Progenitor cell of endocrine pancreas (in vitro differentiated cells): ENCODE data around the gene PAK3. TPM values are rescaled to one million over a fixed set of nuclear protein-coding genes. Genes with fewer than 3 reads are reported as not detected.

Source experiments
- DNase-seq: peaks from one replicate; pipeline ENCODE4 v3.0.0; 2021; ENCODE audit warnings: low spot score; ENCODE audit not compliant: unreplicated experiment
- H3K27ac Mint-ChIP-seq: 2 replicates; pipeline ENCODE4 v1.8.0; 2021; ENCODE audit warnings: mild to moderate bottlenecking, moderate library complexity, mixed read lengths
- H3K27me3 Mint-ChIP-seq: 2 replicates; pipeline ENCODE4 v1.8.0; 2021; ENCODE audit warnings: mixed read lengths
- H3K36me3 Mint-ChIP-seq: 2 replicates; pipeline ENCODE4 v1.8.0; 2022; ENCODE audit warnings: mixed read lengths; ENCODE audit not compliant: insufficient read depth
- H3K4me1 Mint-ChIP-seq: 2 replicates; pipeline ENCODE4 v1.8.0; 2021; ENCODE audit warnings: low read depth, mixed read lengths
- H3K4me3 Mint-ChIP-seq: 2 replicates; pipeline ENCODE4 v1.8.0; 2021; ENCODE audit warnings: low read depth, mild to moderate bottlenecking, moderate library complexity, mixed read lengths
- H3K9me3 Mint-ChIP-seq: 2 replicates; pipeline ENCODE4 v1.8.0; 2021; ENCODE audit warnings: low read depth, mixed read lengths
- CTCF ChIP-seq: fragments of 200-600 bp; sonication (generic); IDR thresholded peaks from one replicate; pipeline ENCODE4 v1.5.0; 2021; ENCODE audit warnings: antibody characterized with exemption, mild to moderate bottlenecking; ENCODE audit not compliant: unreplicated experiment
- total RNA-seq: library from RNA; stranded (reverse); gene quantifications from 2 replicates; pipeline ENCODE4 v1.2.1, GENCODE V29; 2021

PAK3 gene
- total RNA-seq, 1 donor from 2014 or later: 18.4 TPM

GRCh38 chrX:111116666-111117065 is 20.7 kb downstream of the PAK3 start:
- H3K4me3 Mint-ChIP-seq: no peak overlapping the region
- TF ChIP-seq CTCF: no peak
- no peaks in the 10 kb centered on the region for H3K9me3 Mint-ChIP-seq
- peaks cover 6% of the 10 kb centered on the region for H3K4me1 Mint-ChIP-seq
- no peak overlapping the region for H3K27ac Mint-ChIP-seq
- DNase-seq: no peak
- peaks cover 8% of the 10 kb centered on the region for H3K36me3 Mint-ChIP-seq
- H3K27me3 Mint-ChIP-seq: no peaks in the 10 kb centered on the region

GRCh38 chrX:111119341-111119740 is 23.4 kb downstream of the PAK3 start:
- H3K36me3 Mint-ChIP-seq: peaks cover 11% of the 10 kb centered on the region
- TF ChIP-seq CTCF: no peak
- DNase-seq: no peak
- no peak overlapping the region for H3K4me3 Mint-ChIP-seq
- no peaks in the 10 kb centered on the region for H3K27me3 Mint-ChIP-seq
- no peak overlapping the region for H3K27ac Mint-ChIP-seq
- H3K9me3 Mint-ChIP-seq: no peaks in the 10 kb centered on the region
- H3K4me1 Mint-ChIP-seq: peaks cover 6% of the 10 kb centered on the region

- Mint-ChIP-seq H3K36me3 (peaks cover 12% of the 10 kb centered on the region), H3K4me1 (peaks cover 6% of the 10 kb centered on the region), H3K9me3 (no peaks in the 10 kb centered on the region), H3K27me3 (no peaks in the 10 kb centered on the region), H3K4me3 (no peak overlapping the region), H3K27ac (no peak overlapping the region)
- TF ChIP-seq CTCF: no peak
- no peak for DNase-seq
These were observed 27.1 kb downstream of the PAK3 start for GRCh38 chrX:111123125-111123524.

- no peak for DNase-seq
These were observed 27.7 kb downstream of the PAK3 start for GRCh38 chrX:111123606-111124179.

GRCh38 chrX:111124418-111124817 is 28.4 kb downstream of the PAK3 start:
- no peak for DNase-seq
- TF ChIP-seq CTCF: no peak
- H3K27ac Mint-ChIP-seq: no peak overlapping the region
- H3K4me3 Mint-ChIP-seq: no peak overlapping the region
- H3K36me3 Mint-ChIP-seq: peaks cover 12% of the 10 kb centered on the region
- H3K9me3 Mint-ChIP-seq: no peaks in the 10 kb centered on the region
- no peaks in the 10 kb centered on the region for H3K27me3 Mint-ChIP-seq
- peaks cover 6% of the 10 kb centered on the region for H3K4me1 Mint-ChIP-seq

More at GRCh38 chrX:111123606-111124179, 27.7 kb downstream of the PAK3 start:
- peaks cover 6% of the 10 kb centered on the region for H3K4me1 Mint-ChIP-seq
- peaks cover 12% of the 10 kb centered on the region for H3K36me3 Mint-ChIP-seq
- TF ChIP-seq CTCF: no peak
- no peak overlapping the region for H3K4me3 Mint-ChIP-seq
- no peaks in the 10 kb centered on the region for H3K9me3 Mint-ChIP-seq
- H3K27me3 Mint-ChIP-seq: no peaks in the 10 kb centered on the region
- no peak overlapping the region for H3K27ac Mint-ChIP-seq
